ENCODE results near the gene RNF181. TPM values are rescaled to one million over a fixed set of nuclear protein-coding genes. Genes with fewer than 3 reads are reported as not detected.

The RNF181 gene
- total RNA-seq, 1 experiment from 2014 or later = 77.5 TPM

DNA sequence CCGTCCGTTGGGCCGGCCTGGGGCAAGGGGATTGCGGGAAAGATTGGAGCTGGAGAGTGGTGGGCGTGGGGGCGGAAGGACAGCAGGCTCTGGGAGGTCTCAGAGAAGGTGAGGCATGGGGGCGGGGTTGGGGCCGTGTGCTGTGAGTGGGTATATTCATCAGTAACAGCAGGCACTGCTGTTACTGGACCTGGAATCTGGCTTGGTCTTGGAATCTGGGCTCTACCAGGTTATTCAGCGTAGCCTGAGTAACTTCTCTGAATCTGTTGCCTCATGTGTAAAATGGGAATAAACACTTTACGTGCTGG, 435 bp downstream of the RNF181 start:
- no TSS peak for BruUV-seq (replicated peaks)
- no peak overlapping the region for H2AFZ ChIP-seq (ENCODE audit: low read depth, low read length, poor library complexity, severe bottlenecking)
- intact Hi-C loops (cut with micrococcal nuclease) = no loop called here
- H3K9ac ChIP-seq (ENCODE audit: low read length) = peak overlapping the region; percentile 82
- H3K9me3 ChIP-seq (ENCODE audit: control insufficient read depth in 1 of 2, insufficient read depth in 1 of 2, low read depth in 1 of 2, low read length in 2 of 2) = no peaks in the 10 kb centered on the region
- H3K4me2 ChIP-seq (ENCODE audit: low read length) = peak overlapping the region; percentile 90
- no peaks in the 10 kb centered on the region for H3K27me3 ChIP-seq (ENCODE audit: insufficient read depth, low read length)
- peak overlapping the region; percentile 86 to 95 for H3K4me3 ChIP-seq (replicated peaks in 1 of 2; ENCODE audit: low read depth in 1 of 2, low read length in 2 of 2)
- peaks cover 8 to 28% of the 10 kb centered on the region in 2 experiments; a peak in 3 of 4 replicates for H3K4me1 ChIP-seq (ENCODE audit: control insufficient read depth in 1 of 2, insufficient read depth in 2 of 2, low read length in 2 of 2)
- ATAC-seq = peak; percentile 35
- H4K20me1 ChIP-seq (ENCODE audit: insufficient read depth) = no peaks in the 10 kb centered on the region
- peaks cover 18% of the 10 kb centered on the region for H3K79me2 ChIP-seq (ENCODE audit: insufficient read depth, low read length)
- no peaks in the 10 kb centered on the region for H3K9me2 ChIP-seq (ENCODE audit: insufficient read depth)
- ChIA-PET POLR2A (interaction anchor here (1.0 to 1.5 kb wide), 9 partner anchors 8 to 241 kb away, joined by 3 to 9 read pairs (median 3); partner anchors contain the start of genes C2orf68, ELMOD3, RETSAT and VAMP5), RAD21 (ENCODE audit: low non-redundant PET in 1 of 2, low total read pairs in 2 of 2, uncharacterized antibody in 2 of 2, unreplicated experiment in 2 of 2) (no interaction called here), CTCF (no interaction called here)
- peaks cover 4 to 5% of the 10 kb centered on the region in 2 experiments; a peak in 3 of 4 replicates for H3K36me3 ChIP-seq (ENCODE audit: control insufficient read depth in 1 of 2, insufficient read depth in 2 of 2, low read length in 2 of 2)
- peak overlapping the region; percentile 72 for H3K27ac ChIP-seq (ENCODE audit: low read depth, low read length)
- no peak for DNase-seq (ENCODE audit: low read depth, low spot score)
- no peak for TF ChIP-seq EZH2phosphoT487 (IDR thresholded peaks at IDR 0.05; ENCODE audit: borderline replicate concordance)
- TF ChIP-seq, protein P1, sequence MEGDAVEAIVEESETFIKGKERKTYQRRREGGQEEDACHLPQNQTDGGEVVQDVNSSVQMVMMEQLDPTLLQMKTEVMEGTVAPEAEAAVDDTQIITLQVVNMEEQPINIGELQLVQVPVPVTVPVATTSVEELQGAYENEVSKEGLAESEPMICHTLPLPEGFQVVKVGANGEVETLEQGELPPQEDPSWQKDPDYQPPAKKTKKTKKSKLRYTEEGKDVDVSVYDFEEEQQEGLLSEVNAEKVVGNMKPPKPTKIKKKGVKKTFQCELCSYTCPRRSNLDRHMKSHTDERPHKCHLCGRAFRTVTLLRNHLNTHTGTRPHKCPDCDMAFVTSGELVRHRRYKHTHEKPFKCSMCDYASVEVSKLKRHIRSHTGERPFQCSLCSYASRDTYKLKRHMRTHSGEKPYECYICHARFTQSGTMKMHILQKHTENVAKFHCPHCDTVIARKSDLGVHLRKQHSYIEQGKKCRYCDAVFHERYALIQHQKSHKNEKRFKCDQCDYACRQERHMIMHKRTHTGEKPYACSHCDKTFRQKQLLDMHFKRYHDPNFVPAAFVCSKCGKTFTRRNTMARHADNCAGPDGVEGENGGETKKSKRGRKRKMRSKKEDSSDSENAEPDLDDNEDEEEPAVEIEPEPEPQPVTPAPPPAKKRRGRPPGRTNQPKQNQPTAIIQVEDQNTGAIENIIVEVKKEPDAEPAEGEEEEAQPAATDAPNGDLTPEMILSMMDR (IDR thresholded peaks at IDR 0.05 in 2 of 3, conservative IDR thresholded peaks at IDR 0.05 in 1 of 3; ENCODE audit: borderline replicate concordance in 1 of 3, insufficient read depth in 1 of 3, low read depth in 2 of 3, low read length in 2 of 3) = no peak
- TF ChIP-seq RAD21 (IDR thresholded peaks at IDR 0.05; ENCODE audit: low read depth) = no peak
- no peak for TF ChIP-seq TCF7L2 (IDR thresholded peaks at IDR 0.05; ENCODE audit: borderline replicate concordance, extremely low read depth, insufficient read depth, insufficient read length)

DNA sequence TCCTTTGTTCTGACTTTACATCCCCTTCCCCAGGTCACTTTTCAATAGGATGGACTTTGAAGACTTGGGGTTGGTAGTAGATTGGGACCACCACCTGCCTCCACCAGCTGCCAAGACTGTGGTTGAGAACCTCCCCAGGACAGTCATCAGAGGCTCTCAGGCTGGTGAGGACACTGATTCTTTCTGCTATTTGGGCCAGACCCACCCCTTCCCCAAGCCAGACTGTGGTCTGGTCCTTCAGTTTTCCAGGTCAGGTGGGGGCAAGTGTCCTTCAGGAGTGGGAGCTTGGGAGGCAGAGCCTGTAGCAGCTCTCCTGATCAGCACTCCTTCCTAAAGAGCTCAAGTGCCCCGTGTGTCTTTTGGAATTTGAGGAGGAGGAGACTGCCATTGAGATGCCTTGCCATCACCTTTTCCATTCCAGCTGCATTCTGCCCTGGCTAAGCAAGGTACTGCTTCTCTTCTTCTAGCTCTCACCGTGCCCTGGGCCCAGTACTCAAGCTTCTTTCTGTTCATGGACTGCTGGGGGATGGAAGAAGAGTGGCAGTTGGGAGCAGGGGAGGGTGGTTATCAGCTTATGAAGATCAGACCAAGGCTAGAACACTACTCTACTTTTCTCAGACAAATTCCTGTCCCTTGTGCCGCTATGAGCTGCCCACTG, 1.1 kb downstream of the RNF181 start:
- Histone ChIP-seq H3K4me3 (replicated peaks in 1 of 2; ENCODE audit: low read depth in 1 of 2, low read length in 2 of 2) (peak overlapping the region; percentile 86 to 95), H3K4me2 (ENCODE audit: low read length) (peak overlapping the region; percentile 90), H3K36me3 (ENCODE audit: control insufficient read depth in 1 of 2, insufficient read depth in 2 of 2, low read length in 2 of 2) (peaks cover 4 to 5% of the 10 kb centered on the region in 2 experiments; a peak in 3 of 4 replicates), H3K27ac (ENCODE audit: low read depth, low read length) (no peak overlapping the region), H3K4me1 (ENCODE audit: control insufficient read depth in 1 of 2, insufficient read depth in 2 of 2, low read length in 2 of 2) (peaks cover 12 to 30% of the 10 kb centered on the region in 2 experiments), H3K27me3 (ENCODE audit: insufficient read depth, low read length) (no peaks in the 10 kb centered on the region), H3K9me2 (ENCODE audit: insufficient read depth) (no peaks in the 10 kb centered on the region), H3K9ac (ENCODE audit: low read length) (peak overlapping the region; percentile 82), H2AFZ (ENCODE audit: low read depth, low read length, poor library complexity, severe bottlenecking) (no peak overlapping the region), H3K79me2 (ENCODE audit: insufficient read depth, low read length) (peaks cover 18% of the 10 kb centered on the region), H4K20me1 (ENCODE audit: insufficient read depth) (no peaks in the 10 kb centered on the region), H3K9me3 (ENCODE audit: control insufficient read depth in 1 of 2, insufficient read depth in 1 of 2, low read depth in 1 of 2, low read length in 2 of 2) (no peaks in the 10 kb centered on the region)
- no TSS peak for BruUV-seq (replicated peaks)
- ChIA-PET RAD21 (ENCODE audit: low non-redundant PET in 1 of 2, low total read pairs in 2 of 2, uncharacterized antibody in 2 of 2, unreplicated experiment in 2 of 2) (no interaction called here), CTCF (no interaction called here), POLR2A (no interaction called here)
- DNase-seq (ENCODE audit: low read depth, low spot score) (no peak), ATAC-seq (no peak)
- intact Hi-C loops (cut with micrococcal nuclease) = no loop called here
- TF ChIP-seq CBX3 (IDR thresholded peaks at IDR 0.05; ENCODE audit: low read depth) (no peak), EZH2phosphoT487 (IDR thresholded peaks at IDR 0.05; ENCODE audit: borderline replicate concordance) (no peak), EZH2 (IDR thresholded peaks at IDR 0.05) (no peak), CEBPB (IDR thresholded peaks at IDR 0.05; ENCODE audit: low read depth) (no peak), ZFX (IDR thresholded peaks at IDR 0.05) (no peak), ELF1 (IDR thresholded peaks at IDR 0.05; ENCODE audit: borderline replicate concordance, low read depth) (no peak), SIN3A (IDR thresholded peaks at IDR 0.05; ENCODE audit: low read depth) (no peak), RAD21 (IDR thresholded peaks at IDR 0.05; ENCODE audit: low read depth) (no peak), SP1 (IDR thresholded peaks at IDR 0.05; ENCODE audit: low read depth) (no peak)
- TF ChIP-seq, protein P2, sequence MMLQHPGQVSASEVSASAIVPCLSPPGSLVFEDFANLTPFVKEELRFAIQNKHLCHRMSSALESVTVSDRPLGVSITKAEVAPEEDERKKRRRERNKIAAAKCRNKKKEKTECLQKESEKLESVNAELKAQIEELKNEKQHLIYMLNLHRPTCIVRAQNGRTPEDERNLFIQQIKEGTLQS (IDR thresholded peaks at IDR 0.05) = no peak
- TF ChIP-seq, protein P3, sequence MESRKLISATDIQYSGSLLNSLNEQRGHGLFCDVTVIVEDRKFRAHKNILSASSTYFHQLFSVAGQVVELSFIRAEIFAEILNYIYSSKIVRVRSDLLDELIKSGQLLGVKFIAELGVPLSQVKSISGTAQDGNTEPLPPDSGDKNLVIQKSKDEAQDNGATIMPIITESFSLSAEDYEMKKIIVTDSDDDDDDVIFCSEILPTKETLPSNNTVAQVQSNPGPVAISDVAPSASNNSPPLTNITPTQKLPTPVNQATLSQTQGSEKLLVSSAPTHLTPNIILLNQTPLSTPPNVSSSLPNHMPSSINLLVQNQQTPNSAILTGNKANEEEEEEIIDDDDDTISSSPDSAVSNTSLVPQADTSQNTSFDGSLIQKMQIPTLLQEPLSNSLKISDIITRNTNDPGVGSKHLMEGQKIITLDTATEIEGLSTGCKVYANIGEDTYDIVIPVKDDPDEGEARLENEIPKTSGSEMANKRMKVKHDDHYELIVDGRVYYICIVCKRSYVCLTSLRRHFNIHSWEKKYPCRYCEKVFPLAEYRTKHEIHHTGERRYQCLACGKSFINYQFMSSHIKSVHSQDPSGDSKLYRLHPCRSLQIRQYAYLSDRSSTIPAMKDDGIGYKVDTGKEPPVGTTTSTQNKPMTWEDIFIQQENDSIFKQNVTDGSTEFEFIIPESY (IDR thresholded peaks at IDR 0.05; ENCODE audit: extremely low read depth, insufficient replicate concordance, low read length) = no peak
